Naive thymus-derived CD8-positive, alpha-beta T cell (primary cell): ENCODE results near the gene FHL2. TPM values are rescaled to one million over a fixed set of nuclear protein-coding genes. Genes with fewer than 3 reads are reported as not detected.

ENCODE experiments used
- polyA plus RNA-seq, 3 donors: library from polyadenylated mRNA; unstranded; fragments of 300-500 nt; fragmentation: Illumina TruSeq; gene quantifications; one replicate each; pipeline ENCODE4 v1.2.3, GENCODE V29; 2021
- total RNA-seq, 8 experiments: library from RNA in 2 of 8; stranded (reverse) in 2 of 8; gene quantifications; one replicate each; pipeline ENCODE4 v1.2.3 and lab custom pipeline; 2021 to 2026

Gene FHL2
- total and polyA plus RNA-seq, 5 experiments from 2014 or later: 2.0 to 2.8 (median 2.6) TPM; not detected in 2

Other genes starting within 250 kb of the FHL2 start
- gene GPR45, start 157.3 kb downstream of the FHL2 start, total RNA-seq: not detected
- gene GPR45, start 157.3 kb downstream of the FHL2 start, polyA plus RNA-seq: under 1 TPM in 1 of 3 donors, not detected in 2; 0.16 TPM
- gene TGFBRAP1, start 69.3 kb downstream of the FHL2 start, total RNA-seq: 10 to 100 TPM; 22.8 to 23.1 TPM
- gene TGFBRAP1, start 69.3 kb downstream of the FHL2 start, polyA plus RNA-seq: 10 to 100 TPM; 19.4 to 26.9 (median 19.7) TPM
- gene C2orf49, start 61.5 kb downstream of the FHL2 start, total RNA-seq: 10 to 100 TPM; 21.9 to 27.3 TPM
- gene C2orf49, start 61.5 kb downstream of the FHL2 start, polyA plus RNA-seq: 10 to 100 TPM in 1 of 3 donors, 1 to 10 TPM in 2; 8.6 to 10.1 (median 9.9) TPM